Ectodermal cell (in vitro differentiated cells): Measurements from ENCODE around the gene KCNQ1.

Experiments
- H3K27ac ChIP-seq: 2 replicates; pipeline ENCODE4 v1.7.0; 2013; ENCODE audit warnings: mild to moderate bottlenecking, low read depth, low read length; ENCODE audit not compliant: insufficient read depth, poor library complexity, severe bottlenecking
- H3K27me3 ChIP-seq: 2 replicates; pipeline ENCODE4 v1.7.0; 2013; ENCODE audit warnings: mild to moderate bottlenecking, low read length; ENCODE audit not compliant: insufficient read depth, control insufficient read depth, poor library complexity, severe bottlenecking
- H3K36me3 ChIP-seq: one replicate; pipeline ENCODE4 v1.7.0; 2013; ENCODE audit warnings: low read length; ENCODE audit not compliant: control insufficient read depth, insufficient read depth
- H3K4me1 ChIP-seq: one replicate; pipeline ENCODE4 v1.7.0; 2013; ENCODE audit warnings: low read length; ENCODE audit not compliant: control insufficient read depth, insufficient read depth
- H3K4me3 ChIP-seq: 2 replicates; pipeline ENCODE4 v1.7.0; 2013; ENCODE audit warnings: low read depth, low read length, control low read depth; ENCODE audit not compliant: insufficient read depth
- H3K9me3 ChIP-seq: 2 replicates; pipeline ENCODE4 v1.7.0; 2013; ENCODE audit warnings: mild to moderate bottlenecking, low read length, moderate library complexity; ENCODE audit not compliant: control insufficient read depth
- WGBS, 2 experiments: methylation state at CpG; one replicate each; pipeline ENCODE4 v1.1.7; 2013; ENCODE audit warnings: missing lambda C conversion rate in 2 of 2; 5-methylcytosine and 5-hydroxymethylcytosine counted together

KCNQ1 gene

DNA sequence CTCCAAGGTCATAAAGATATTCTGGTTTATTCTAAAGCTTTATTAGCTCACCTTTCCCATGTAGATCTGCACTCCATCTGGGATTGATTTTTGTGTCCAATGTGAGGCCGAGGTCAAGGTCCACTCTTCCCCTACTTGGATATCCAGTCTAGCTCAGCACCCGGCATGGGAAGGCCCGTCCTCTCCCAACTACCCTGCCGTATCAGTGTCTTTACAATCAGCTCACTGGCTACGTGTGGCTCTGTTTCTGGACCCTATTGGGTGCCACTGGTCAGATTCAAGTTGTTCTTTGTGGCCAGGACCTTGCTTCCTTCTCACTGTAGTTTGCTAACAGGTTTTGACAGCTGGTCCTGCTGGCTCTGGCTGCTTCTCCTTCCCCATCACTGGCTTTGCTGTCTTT lies 224.1 kb downstream of the KCNQ1 start:
- no peaks in the 10 kb centered on the region for H3K36me3 ChIP-seq
- no peaks in the 10 kb centered on the region for H3K27me3 ChIP-seq
- H3K4me3 ChIP-seq = no peak overlapping the region
- no peak overlapping the region for H3K27ac ChIP-seq
- H3K9me3 ChIP-seq = no peaks in the 10 kb centered on the region
- WGBS, 2 experiments = 94% methylated on average over 5 of the region's 5 CpGs
- H3K4me1 ChIP-seq = peaks cover under 1% of the 10 kb centered on the region

DNA sequence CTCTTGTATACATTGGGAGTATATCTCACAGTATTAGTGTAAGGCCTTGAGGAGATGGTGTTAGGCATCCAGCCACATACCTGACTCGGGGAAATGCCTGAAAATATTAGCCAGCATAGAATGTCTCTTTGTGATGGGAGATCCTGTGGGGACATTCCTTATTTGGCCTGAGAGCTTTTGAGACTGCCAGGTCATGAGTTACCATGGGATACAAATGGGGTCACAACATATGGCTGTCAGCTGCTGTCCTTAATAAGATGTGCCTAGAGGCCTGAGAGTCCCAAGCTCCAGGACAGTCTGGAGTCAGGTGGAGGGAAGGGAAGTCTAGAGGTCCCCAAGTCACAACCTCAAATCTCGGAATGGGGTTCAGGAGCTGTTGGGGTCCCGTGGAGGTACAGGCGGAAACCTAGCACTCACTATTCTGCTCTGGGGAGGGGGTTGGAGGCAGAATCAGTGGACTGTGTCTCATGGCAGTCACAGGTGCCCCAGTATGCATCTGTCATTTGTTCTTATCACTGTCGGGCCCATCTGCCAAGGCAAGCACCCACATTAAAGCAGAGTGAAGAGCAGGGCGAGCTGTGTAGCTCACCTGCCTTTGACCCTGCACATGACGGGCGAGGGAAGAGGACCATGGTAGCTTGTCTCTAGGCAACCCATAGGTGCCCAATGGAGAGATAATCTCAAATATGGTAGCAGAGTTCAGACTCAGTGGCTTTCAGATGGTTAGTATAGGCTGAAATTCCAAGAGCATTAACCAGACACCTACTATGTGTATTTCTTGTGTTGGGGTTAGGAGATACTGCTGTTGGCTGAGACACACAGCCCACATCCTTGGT lies 225.0 kb downstream of the KCNQ1 start:
- Histone ChIP-seq H3K4me1 (peaks cover 5% of the 10 kb centered on the region), H3K4me3 (no peak overlapping the region), H3K27me3 (no peaks in the 10 kb centered on the region), H3K9me3 (no peaks in the 10 kb centered on the region), H3K27ac (no peak overlapping the region), H3K36me3 (no peaks in the 10 kb centered on the region)
- 95 to 96% methylated on average over 8 of the region's 8 CpGs for WGBS, 2 experiments

- 94 to 97% methylated on average over 1 of the region's 1 CpG for WGBS, 2 experiments
- Histone ChIP-seq H3K4me3 (no peak overlapping the region), H3K27ac (no peak overlapping the region), H3K4me1 (peaks cover 13% of the 10 kb centered on the region), H3K36me3 (no peaks in the 10 kb centered on the region), H3K9me3 (no peaks in the 10 kb centered on the region), H3K27me3 (no peaks in the 10 kb centered on the region)
Measured at GRCh38 chr11:2670541-2671100, 225.8 kb downstream of the KCNQ1 start.

- Histone ChIP-seq H3K4me3 (no peak overlapping the region), H3K36me3 (no peaks in the 10 kb centered on the region), H3K27me3 (no peaks in the 10 kb centered on the region), H3K9me3 (no peaks in the 10 kb centered on the region), H3K27ac (no peak overlapping the region), H3K4me1 (peaks cover 14% of the 10 kb centered on the region)
- 93% methylated on average over 3 of the region's 3 CpGs for WGBS, 2 experiments
Measured at GRCh38 chr11:2671748-2672147, 226.9 kb downstream of the KCNQ1 start.

GRCh38 chr11:2672553-2673249 lies 227.9 kb downstream of the KCNQ1 start:
- no peaks in the 10 kb centered on the region for H3K27me3 ChIP-seq
- H3K36me3 ChIP-seq = no peaks in the 10 kb centered on the region
- no peaks in the 10 kb centered on the region for H3K9me3 ChIP-seq
- no peak overlapping the region for H3K4me3 ChIP-seq
- peaks cover 14% of the 10 kb centered on the region for H3K4me1 ChIP-seq
- 94 to 99% methylated on average over 4 of the region's 4 CpGs for WGBS, 2 experiments
- no peak overlapping the region for H3K27ac ChIP-seq

- H3K36me3 ChIP-seq = no peaks in the 10 kb centered on the region
- H3K4me3 ChIP-seq = no peak overlapping the region
- H3K27me3 ChIP-seq = no peaks in the 10 kb centered on the region
- H3K27ac ChIP-seq = no peak overlapping the region
- peaks cover 14% of the 10 kb centered on the region for H3K4me1 ChIP-seq
- WGBS, 2 experiments = 87 to 88% methylated on average over 2 of the region's 2 CpGs
- H3K9me3 ChIP-seq = no peaks in the 10 kb centered on the region
Measured at GRCh38 chr11:2673250-2673610, 228.4 kb downstream of the KCNQ1 start.

GRCh38 chr11:2673871-2674471 lies 229.2 kb downstream of the KCNQ1 start:
- Histone ChIP-seq H3K27me3 (no peaks in the 10 kb centered on the region), H3K4me1 (peaks cover 14% of the 10 kb centered on the region), H3K27ac (no peak overlapping the region), H3K9me3 (no peaks in the 10 kb centered on the region), H3K36me3 (no peaks in the 10 kb centered on the region), H3K4me3 (no peak overlapping the region)
- WGBS, 2 experiments = 94 to 95% methylated on average over 16 of the region's 16 CpGs

DNA sequence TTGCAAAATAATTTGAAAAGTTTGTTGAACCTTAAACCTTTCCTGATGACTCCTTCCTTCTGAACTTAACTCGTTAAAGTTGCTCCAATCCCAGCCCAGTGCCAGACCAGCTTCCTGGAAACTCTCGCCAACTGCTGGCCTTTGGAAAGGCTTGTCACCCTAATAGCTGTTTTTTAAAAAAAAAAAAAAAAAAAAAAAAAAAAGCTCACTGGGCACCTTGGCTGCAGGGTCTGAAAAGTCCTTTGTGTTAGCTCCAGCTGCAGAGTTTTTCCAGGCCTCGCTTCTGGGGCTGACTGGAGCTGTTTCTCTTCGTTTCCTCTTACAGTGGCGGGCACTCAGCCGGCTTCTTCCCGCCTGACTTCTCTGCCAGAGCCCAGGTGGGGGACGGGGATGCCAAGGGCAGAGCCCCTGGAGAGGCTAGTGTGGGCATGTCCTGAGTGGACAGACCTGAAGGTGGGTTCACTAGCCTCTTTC lies 229.9 kb downstream of the KCNQ1 start:
- no peak overlapping the region for H3K4me3 ChIP-seq
- H3K27ac ChIP-seq = no peak overlapping the region
- no peaks in the 10 kb centered on the region for H3K9me3 ChIP-seq
- no peaks in the 10 kb centered on the region for H3K27me3 ChIP-seq
- H3K36me3 ChIP-seq = no peaks in the 10 kb centered on the region
- H3K4me1 ChIP-seq = peaks cover 14% of the 10 kb centered on the region
- WGBS, 2 experiments = 80 to 89% methylated on average over 8 of the region's 8 CpGs

DNA sequence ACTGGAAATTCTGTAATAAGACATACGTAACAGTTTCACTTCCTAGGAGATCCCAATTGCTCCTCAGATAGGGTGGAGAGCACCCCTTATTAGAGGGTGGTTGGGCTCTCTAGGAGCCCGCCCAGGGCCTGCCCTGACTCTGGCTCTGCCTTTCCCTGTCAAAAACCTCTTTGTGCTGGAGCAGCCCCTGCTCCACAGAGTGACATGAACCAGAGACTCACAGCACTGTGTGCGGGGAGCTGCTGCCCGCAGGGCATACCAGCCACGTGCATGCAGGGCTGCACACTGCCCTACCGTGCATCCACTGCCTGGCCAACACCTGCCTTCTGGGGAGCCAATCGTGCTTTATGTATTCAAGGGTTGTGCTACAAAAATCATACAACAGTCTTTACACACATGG lies 230.7 kb downstream of the KCNQ1 start:
- Histone ChIP-seq H3K27ac (no peak overlapping the region), H3K9me3 (no peaks in the 10 kb centered on the region), H3K4me1 (peaks cover 14% of the 10 kb centered on the region), H3K4me3 (no peak overlapping the region), H3K36me3 (no peaks in the 10 kb centered on the region), H3K27me3 (no peaks in the 10 kb centered on the region)
- WGBS, 2 experiments = 87 to 89% methylated on average over 7 of the region's 7 CpGs

GRCh38 chr11:2677127-2677526 lies 232.3 kb downstream of the KCNQ1 start:
- no peaks in the 10 kb centered on the region for H3K27me3 ChIP-seq
- H3K4me1 ChIP-seq = peaks cover 14% of the 10 kb centered on the region
- H3K36me3 ChIP-seq = no peaks in the 10 kb centered on the region
- H3K27ac ChIP-seq = no peak overlapping the region
- no peak overlapping the region for H3K4me3 ChIP-seq
- no peaks in the 10 kb centered on the region for H3K9me3 ChIP-seq
- WGBS, 2 experiments = 86 to 89% methylated on average over 1 of the region's 1 CpG
